ENCODE results near the gene OTOP3.
A peak's percentile ranks its signal among the peaks of the same experiment; 100 is the strongest.

OTOP3 gene

GRCh38 chr17:74922694-74923537 is 12.8 kb upstream of the OTOP3 start, which contains the start of gene USH1G:
Gene USH1G, minus strand, starts transcription at chr17:74923255. Its CDS starts 182 bp downstream, at chr17:74923073.
- H3K4me1 Mint-ChIP-seq (ENCODE audit: low read depth) = peaks cover 18% of the 10 kb centered on the region

DNA sequence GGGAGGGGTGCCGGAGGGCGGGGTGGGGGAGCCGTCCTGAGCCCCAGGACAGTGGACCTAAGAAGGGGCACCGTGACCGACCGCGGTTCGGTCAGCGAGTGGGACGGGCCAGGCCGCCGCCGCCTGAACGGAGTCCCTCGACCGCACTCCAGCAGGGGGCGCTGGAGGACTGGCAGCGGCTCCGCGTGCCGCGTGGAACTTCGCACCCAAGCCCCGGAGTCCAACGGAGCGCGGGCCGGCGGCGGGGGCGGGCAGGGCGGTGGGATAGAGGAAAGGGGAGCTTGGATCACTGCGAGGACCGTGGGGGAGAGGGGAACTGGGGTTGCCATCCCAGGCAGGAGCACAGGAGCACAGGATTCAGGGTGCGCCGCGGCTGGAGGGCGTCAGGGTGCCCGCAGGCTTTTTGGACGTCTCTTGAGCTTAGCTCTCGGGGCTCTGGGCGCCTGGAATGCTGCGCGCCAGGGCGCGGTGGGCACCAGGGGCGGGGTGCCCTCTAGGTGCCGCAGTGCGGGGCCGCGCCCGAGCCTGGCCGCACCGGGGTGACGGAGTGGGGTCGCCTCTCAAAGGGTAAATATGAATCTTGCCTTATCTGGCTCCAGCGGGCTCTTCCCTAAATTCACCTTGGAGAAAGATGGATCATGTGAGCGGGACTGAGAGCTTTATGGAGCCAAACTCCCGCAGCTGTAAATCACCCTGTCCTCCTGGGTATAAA is 12.0 kb upstream of the OTOP3 start:
- Mint-ChIP-seq H3K4me1 (ENCODE audit: low read depth) (peaks cover 18% of the 10 kb centered on the region), H3K9me3 (no peaks in the 10 kb centered on the region), H3K36me3 (ENCODE audit: low read depth) (no peaks in the 10 kb centered on the region), H3K27me3 (peaks cover 84% of the 10 kb centered on the region), H3K27ac (no peak overlapping the region), H3K4me3 (no peak overlapping the region)
- peak; percentile 84 for DNase-seq

More at GRCh38 chr17:74922694-74923537, 12.8 kb upstream of the OTOP3 start, which contains the start of gene USH1G:
- no peaks in the 10 kb centered on the region for H3K36me3 Mint-ChIP-seq (ENCODE audit: low read depth)
- peaks cover 81% of the 10 kb centered on the region for H3K27me3 Mint-ChIP-seq
- peak within 1 kb of the TSS; percentile 25 for H3K4me3 Mint-ChIP-seq
- DNase-seq = no peak
- H3K27ac Mint-ChIP-seq = no peak within 1 kb of the TSS
- H3K9me3 Mint-ChIP-seq = no peaks in the 10 kb centered on the region

DNA sequence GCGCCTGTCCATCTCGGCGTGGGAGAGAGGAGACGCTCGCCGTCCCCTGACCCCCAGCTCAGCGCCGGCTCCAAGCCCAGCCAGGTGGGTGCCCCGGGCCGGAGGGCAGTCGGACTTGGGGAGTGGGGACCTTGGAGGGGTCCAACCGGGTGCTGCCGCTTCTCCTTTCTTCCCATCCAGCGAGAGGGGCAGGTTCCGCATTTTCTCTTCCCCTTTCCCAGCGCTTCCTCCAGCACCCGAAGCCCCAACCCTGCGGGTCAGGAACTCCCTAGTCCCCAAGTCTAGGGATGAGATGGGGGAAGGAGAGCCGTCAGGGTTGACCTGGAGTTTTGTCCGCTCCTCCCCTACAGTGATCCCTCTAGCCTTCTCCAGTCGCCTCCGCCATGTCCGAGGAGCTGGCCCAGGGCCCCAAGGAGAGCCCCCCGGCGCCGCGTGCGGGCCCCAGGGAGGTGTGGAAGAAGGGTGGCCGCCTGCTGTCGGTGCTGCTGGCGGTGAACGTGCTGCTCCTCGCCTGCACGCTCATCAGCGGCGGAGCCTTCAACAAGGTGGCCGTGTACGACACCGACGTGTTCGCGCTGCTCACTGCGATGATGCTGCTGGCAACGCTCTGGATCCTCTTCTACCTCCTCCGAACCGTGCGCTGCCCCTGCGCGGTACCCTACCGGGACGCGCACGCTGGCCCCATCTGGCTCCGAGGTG is 11.3 kb upstream of the OTOP3 start, which contains the start of gene OTOP2:
TSS of gene OTOP2 (plus strand) at position 24 of the 699 bp plus-strand sequence. CDS start at position 384, 360 bp downstream.
- Mint-ChIP-seq H3K36me3 (ENCODE audit: low read depth) (no peaks in the 10 kb centered on the region), H3K27ac (no peak within 1 kb of the TSS), H3K4me1 (ENCODE audit: low read depth) (peaks cover 18% of the 10 kb centered on the region), H3K9me3 (no peaks in the 10 kb centered on the region), H3K27me3 (peaks cover 81% of the 10 kb centered on the region), H3K4me3 (peak within 1 kb of the TSS; percentile 10)
- peak; percentile 43 for DNase-seq

GRCh38 chr17:74925242-74925641 is 10.5 kb upstream of the OTOP3 start:
- no peak for DNase-seq
- no peak overlapping the region for H3K27ac Mint-ChIP-seq
- no peaks in the 10 kb centered on the region for H3K36me3 Mint-ChIP-seq (ENCODE audit: low read depth)
- no peak overlapping the region for H3K4me3 Mint-ChIP-seq
- no peaks in the 10 kb centered on the region for H3K9me3 Mint-ChIP-seq
- H3K4me1 Mint-ChIP-seq (ENCODE audit: low read depth) = peaks cover 18% of the 10 kb centered on the region
- peaks cover 77% of the 10 kb centered on the region for H3K27me3 Mint-ChIP-seq

DNA sequence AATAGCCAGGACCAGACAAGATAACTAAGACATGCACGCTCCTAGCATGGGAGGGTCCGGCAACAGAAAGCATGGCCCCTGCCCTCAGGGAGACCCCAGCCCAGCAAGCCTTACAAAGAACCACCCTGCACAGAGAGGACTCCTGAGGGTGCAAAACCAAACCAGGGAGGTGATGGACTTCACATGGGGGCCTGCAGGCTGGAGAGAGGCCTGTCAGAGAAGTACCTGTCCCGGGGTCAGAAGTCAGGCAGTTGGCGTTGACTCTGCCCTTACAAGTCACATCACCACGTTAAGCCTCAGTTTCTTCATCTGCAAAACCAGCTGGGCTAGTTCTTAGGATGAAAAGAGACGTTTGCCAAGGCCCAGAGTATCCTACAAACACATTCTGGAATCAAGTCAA is 6.9 kb upstream of the OTOP3 start:
- Mint-ChIP-seq H3K27ac (no peak overlapping the region), H3K4me1 (ENCODE audit: low read depth) (peaks cover 8% of the 10 kb centered on the region), H3K4me3 (no peak overlapping the region), H3K9me3 (no peaks in the 10 kb centered on the region), H3K36me3 (ENCODE audit: low read depth) (no peaks in the 10 kb centered on the region), H3K27me3 (peaks cover 80% of the 10 kb centered on the region)
- no peak for DNase-seq

- Mint-ChIP-seq H3K27ac (no peak overlapping the region), H3K4me3 (no peak overlapping the region), H3K27me3 (peaks cover 78% of the 10 kb centered on the region), H3K9me3 (no peaks in the 10 kb centered on the region), H3K36me3 (ENCODE audit: low read depth) (no peaks in the 10 kb centered on the region), H3K4me1 (ENCODE audit: low read depth) (no peaks in the 10 kb centered on the region)
- DNase-seq = no peak
Measured at GRCh38 chr17:74930535-74931036, 5.1 kb upstream of the OTOP3 start.

DNA sequence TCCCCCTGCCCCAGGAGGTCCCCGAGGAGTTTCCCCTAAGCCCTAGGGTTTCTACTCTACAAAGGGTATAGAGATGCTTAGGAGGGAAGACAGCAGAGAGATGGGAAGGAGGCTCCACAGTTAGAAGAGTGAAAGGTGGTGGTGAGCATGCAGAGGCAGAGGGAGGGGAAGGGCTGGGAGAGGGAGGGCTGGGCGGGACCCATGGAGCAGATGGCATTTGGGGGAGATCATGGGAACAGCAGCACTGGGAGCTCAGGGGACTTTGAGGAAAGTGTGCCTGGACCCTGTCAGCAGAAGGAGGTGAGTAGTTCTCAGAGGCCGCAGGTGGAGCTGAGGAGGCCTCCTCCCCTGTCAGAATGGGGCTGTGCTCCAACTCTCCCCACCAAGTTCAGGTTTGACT is 650 bp upstream of the OTOP3 start:
- H3K9me3 Mint-ChIP-seq = no peaks in the 10 kb centered on the region
- peaks cover 84% of the 10 kb centered on the region for H3K27me3 Mint-ChIP-seq
- H3K36me3 Mint-ChIP-seq (ENCODE audit: low read depth) = no peaks in the 10 kb centered on the region
- no peak overlapping the region for H3K4me3 Mint-ChIP-seq
- DNase-seq = no peak
- H3K4me1 Mint-ChIP-seq (ENCODE audit: low read depth) = no peaks in the 10 kb centered on the region
- H3K27ac Mint-ChIP-seq = no peak overlapping the region

DNA sequence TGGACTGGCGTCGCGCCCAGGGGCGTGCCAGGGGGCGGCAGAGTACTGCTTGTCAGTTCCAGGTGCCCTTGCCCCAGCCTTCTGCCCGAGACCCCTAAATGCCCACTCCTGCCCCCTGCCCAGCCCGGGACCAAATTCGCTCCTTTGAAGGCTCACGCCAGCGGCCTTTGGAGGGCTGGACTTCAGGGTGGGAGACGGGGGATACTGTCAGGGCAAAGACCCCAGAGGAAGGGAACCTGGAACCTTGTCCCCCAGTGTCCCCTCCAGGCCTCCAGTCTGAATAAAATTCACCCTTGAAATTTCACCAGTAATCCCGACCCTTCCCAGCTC is 737 bp downstream of the OTOP3 start:
- Mint-ChIP-seq H3K27me3 (peaks cover 76% of the 10 kb centered on the region), H3K27ac (no peak overlapping the region), H3K4me3 (no peak overlapping the region)

GRCh38 chr17:74937064-74938051 is 1.7 kb downstream of the OTOP3 start:
- no peak overlapping the region for H3K27ac Mint-ChIP-seq

More for the DNA sequence above, 737 bp downstream of the OTOP3 start:
- no peaks in the 10 kb centered on the region for H3K4me1 Mint-ChIP-seq (ENCODE audit: low read depth)
- no peak for DNase-seq
- H3K36me3 Mint-ChIP-seq (ENCODE audit: low read depth) = no peaks in the 10 kb centered on the region
- no peaks in the 10 kb centered on the region for H3K9me3 Mint-ChIP-seq

GRCh38 chr17:74938194-74938950 is 2.7 kb downstream of the OTOP3 start:
- Mint-ChIP-seq H3K9me3 (no peaks in the 10 kb centered on the region), H3K4me1 (ENCODE audit: low read depth) (no peaks in the 10 kb centered on the region), H3K4me3 (no peak overlapping the region), H3K27me3 (peaks cover 69% of the 10 kb centered on the region), H3K27ac (no peak overlapping the region), H3K36me3 (ENCODE audit: low read depth) (no peaks in the 10 kb centered on the region)
- DNase-seq = no peak

More at GRCh38 chr17:74937064-74938051, 1.7 kb downstream of the OTOP3 start:
- H3K27me3 Mint-ChIP-seq = peaks cover 73% of the 10 kb centered on the region
- no peaks in the 10 kb centered on the region for H3K9me3 Mint-ChIP-seq
- no peaks in the 10 kb centered on the region for H3K4me1 Mint-ChIP-seq (ENCODE audit: low read depth)
- no peak overlapping the region for H3K4me3 Mint-ChIP-seq
- no peak for DNase-seq
- H3K36me3 Mint-ChIP-seq (ENCODE audit: low read depth) = no peaks in the 10 kb centered on the region

DNA sequence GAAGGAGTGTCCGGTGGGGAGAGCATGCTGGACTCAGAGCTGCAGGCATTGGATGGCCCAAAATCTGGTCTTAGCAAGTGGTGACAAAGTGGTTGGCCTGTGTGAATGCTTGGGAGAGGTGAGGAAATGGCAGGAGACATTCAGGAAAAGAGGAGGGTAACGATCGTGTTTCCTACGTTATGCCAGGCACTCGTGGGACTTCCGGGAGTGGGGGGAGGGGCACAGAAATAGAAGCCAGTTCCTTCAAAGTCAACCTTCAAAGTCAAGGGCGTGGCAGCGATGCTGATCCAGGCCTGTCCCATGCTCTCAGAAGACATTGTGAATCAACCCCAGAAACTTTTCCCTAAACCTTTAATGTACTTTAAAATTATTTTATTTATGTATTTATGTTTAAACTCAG is 3.8 kb downstream of the OTOP3 start:
- Mint-ChIP-seq H3K27me3 (peaks cover 65% of the 10 kb centered on the region), H3K27ac (no peak overlapping the region), H3K4me1 (ENCODE audit: low read depth) (no peaks in the 10 kb centered on the region)

GRCh38 chr17:74941128-74941725 is 5.5 kb downstream of the OTOP3 start:
- no peaks in the 10 kb centered on the region for H3K36me3 Mint-ChIP-seq (ENCODE audit: low read depth)

More for the DNA sequence above, 3.8 kb downstream of the OTOP3 start:
- Mint-ChIP-seq H3K4me3 (no peak overlapping the region), H3K9me3 (no peaks in the 10 kb centered on the region), H3K36me3 (ENCODE audit: low read depth) (no peaks in the 10 kb centered on the region)
- no peak for DNase-seq

More at GRCh38 chr17:74941128-74941725, 5.5 kb downstream of the OTOP3 start:
- Mint-ChIP-seq H3K27ac (no peak overlapping the region), H3K9me3 (no peaks in the 10 kb centered on the region), H3K27me3 (peaks cover 58% of the 10 kb centered on the region), H3K4me1 (ENCODE audit: low read depth) (no peaks in the 10 kb centered on the region), H3K4me3 (no peak overlapping the region)
- no peak for DNase-seq

All from activated T-cell treated with anti-CD3 and anti-CD28 coated beads, Interleukin-2, amount 50 U/mL, for 24 hours (primary cell).